HEK293 (cell line): Measurements from ENCODE around the gene NOSIP.

Source experiments
- BCL11B ChIP-seq: fragments of 450-650 bp; formaldehyde crosslinking; IDR thresholded peaks from 2 replicates; pipeline ENCODE4 v1.5.1; 2016; ENCODE audit warnings: low read depth, missing biosample characterization, missing genetic modification characterization
- BCL6B ChIP-seq: fragments of 450-650 bp; formaldehyde crosslinking; IDR thresholded peaks from 2 replicates; pipeline ENCODE4 v1.5.1; 2017; ENCODE audit warnings: missing biosample characterization, missing genetic modification characterization
- EGR2 ChIP-seq: fragments of 450-650 bp; formaldehyde crosslinking; IDR thresholded peaks from 2 replicates; pipeline ENCODE4 v1.5.1; 2016; ENCODE audit warnings: low read depth, missing biosample characterization, missing genetic modification characterization
- ELK4 ChIP-seq: IDR thresholded peaks from 2 replicates; pipeline ENCODE4 v1.6.1; 2011; ENCODE audit warnings: mild to moderate bottlenecking, low read depth, low read length, borderline replicate concordance
- GLIS2 ChIP-seq: fragments of 450-650 bp; formaldehyde crosslinking; IDR thresholded peaks from 2 replicates; pipeline ENCODE4 v1.5.1; 2016; ENCODE audit warnings: missing biosample characterization, missing genetic modification characterization
- INSM2 ChIP-seq: fragments of 450-650 bp; formaldehyde crosslinking; IDR thresholded peaks from 2 replicates; pipeline ENCODE4 v1.5.1; 2016; ENCODE audit warnings: missing biosample characterization, missing genetic modification characterization
- KLF10 ChIP-seq: fragments of 450-650 bp; IDR thresholded peaks from 2 replicates; pipeline ENCODE4 v1.5.1; 2018; ENCODE audit warnings: missing biosample characterization, mild to moderate bottlenecking, missing genetic modification characterization
- KLF8 ChIP-seq: fragments of 450-650 bp; formaldehyde crosslinking; IDR thresholded peaks from 2 replicates; pipeline ENCODE4 v1.5.1; 2016; ENCODE audit warnings: missing biosample characterization, missing genetic modification characterization
- SCRT2 ChIP-seq: fragments of 450-650 bp; formaldehyde crosslinking; IDR thresholded peaks from 2 replicates; pipeline ENCODE4 v1.5.1; 2016; ENCODE audit warnings: missing biosample characterization, missing genetic modification characterization
- ZBTB11 ChIP-seq: fragments of 450-650 bp; formaldehyde crosslinking; conservative IDR thresholded peaks from 2 replicates; pipeline ENCODE4 v1.5.1; 2016; ENCODE audit warnings: low read depth, missing biosample characterization, missing genetic modification characterization
- ZNF146 ChIP-seq: fragments of 450-650 bp; formaldehyde crosslinking; IDR thresholded peaks from 2 replicates; pipeline ENCODE4 v1.5.1; 2016; ENCODE audit warnings: missing biosample characterization, missing genetic modification characterization
- ZNF169 ChIP-seq: fragments of 450-650 bp; formaldehyde crosslinking; IDR thresholded peaks from 2 replicates; pipeline ENCODE4 v1.5.1; 2016; ENCODE audit warnings: missing biosample characterization, missing genetic modification characterization
- ZNF274 ChIP-seq, 2 experiments: fragments of 200-500 bp in 1 of 2; fragments of 450-650 bp in 1 of 2; sonication (Bioruptor generic) in 1 of 2; formaldehyde crosslinking in 1 of 2; IDR thresholded peaks; 2 replicates each; pipeline versions ENCODE4 v1.5.1 to v1.6.1; 2014 to 2016; ENCODE audit warnings: borderline replicate concordance in 1 of 2, inconsistent platforms in 1 of 2, low read length in 1 of 2, missing biosample characterization in 1 of 2, missing genetic modification characterization in 1 of 2
- ZNF302 ChIP-seq: fragments of 450-650 bp; formaldehyde crosslinking; IDR thresholded peaks from 2 replicates; pipeline ENCODE4 v1.5.1; 2016; ENCODE audit warnings: missing biosample characterization, missing genetic modification characterization, low read depth
- ZNF335 ChIP-seq: fragments of 450-650 bp; formaldehyde crosslinking; conservative IDR thresholded peaks from 2 replicates; pipeline ENCODE4 v1.5.1; 2016; ENCODE audit warnings: missing biosample characterization, missing genetic modification characterization
- ZNF518A ChIP-seq: fragments of 450-650 bp; formaldehyde crosslinking; conservative IDR thresholded peaks from 2 replicates; pipeline ENCODE4 v1.5.1; 2016; ENCODE audit warnings: low read depth, missing biosample characterization, missing genetic modification characterization
- ZNF645 ChIP-seq: fragments of 450-650 bp; formaldehyde crosslinking; IDR thresholded peaks from 2 replicates; pipeline ENCODE4; 2016; ENCODE audit warnings: missing biosample characterization, missing genetic modification characterization
- ZNF792 ChIP-seq: fragments of 450-650 bp; formaldehyde crosslinking; IDR thresholded peaks from 2 replicates; pipeline ENCODE4 v1.5.1; 2016; ENCODE audit warnings: missing biosample characterization, missing genetic modification characterization
- ZSCAN4 ChIP-seq: fragments of 450-650 bp; formaldehyde crosslinking; IDR thresholded peaks from 2 replicates; pipeline ENCODE4 v1.5.1; 2017; ENCODE audit warnings: missing biosample characterization, missing genetic modification characterization

The NOSIP gene

GRCh38 chr19:49593233-49594113 is 13.1 kb upstream of the NOSIP start (continued):
- 0 out of 2 replicates have a peak, but pooled peaks have one; percentile 24 for TF ChIP-seq ZBTB11 (tag by site-specific recombination)
- peak; percentile 71 for TF ChIP-seq GLIS2 (tag by site-specific recombination)
- no peak for TF ChIP-seq ZNF302 (tag by site-specific recombination)
- TF ChIP-seq ZNF518A (tag by site-specific recombination): no peak
- TF ChIP-seq ZSCAN4 (tag by site-specific recombination): no peak
- no peak for TF ChIP-seq ZNF645 (tag by site-specific recombination)
- TF ChIP-seq BCL6B (tag by site-specific recombination): no peak
- TF ChIP-seq ZNF335 (tag by site-specific recombination): peak; percentile 39
- peak; percentile 46; the same call in 1 of the 2 replicates for TF ChIP-seq EGR2 (tag by site-specific recombination)
- TF ChIP-seq SCRT2: no peak
- peak; percentile 85 for TF ChIP-seq BCL11B
- no peak for TF ChIP-seq INSM2 (tag by site-specific recombination)
- TF ChIP-seq ZNF792 (tag by site-specific recombination): no peak
- TF ChIP-seq KLF8: peak; percentile 67; the same call in 1 of the 2 replicates
- no peak for TF ChIP-seq ZNF274 (IDR thresholded peaks at IDR 0.05; ENCODE audit: low read length)
- no peak for TF ChIP-seq ZNF274 (tag by site-specific recombination; IDR thresholded peaks at IDR 0.05; ENCODE audit: borderline replicate concordance)
- no peak for TF ChIP-seq ELK4
- TF ChIP-seq KLF10 (tag by site-specific recombination): peak; percentile 52; the same call in 1 of the 2 replicates
- no peak for TF ChIP-seq ZNF146 (tag by site-specific recombination)
- no peak for TF ChIP-seq ZNF169 (tag by site-specific recombination)
